K562 (cell line): ENCODE measurements around the gene COQ7. TPM values are rescaled to one million over a fixed set of nuclear protein-coding genes. Genes with fewer than 3 reads are reported as not detected.
A peak's percentile ranks its signal among the peaks of the same experiment; 100 is the strongest.

Experiments used
- PCBP2 ChIP-seq: fragments of 200-400 bp; formaldehyde crosslinking; IDR thresholded peaks from 2 replicates; pipeline ENCODE4 v1.6.1; 2018; ENCODE audit warnings: low read length, low read depth, mild to moderate bottlenecking, moderate library complexity; ENCODE audit not compliant: poor library complexity, severe bottlenecking
- ZSCAN32 ChIP-seq: fragments of 450-650 bp; formaldehyde crosslinking; IDR thresholded peaks from 2 replicates; pipeline ENCODE4 v1.4.0; 2020; ENCODE audit warnings: mild to moderate bottlenecking, moderate library complexity
- polyA plus RNA-seq, 8 experiments: library from polyadenylated mRNA; depleted of rRNA in 4 of 8; stranded (reverse) in 5 of 8; unstranded in 3 of 8; fragments of >200 nt; fragmentation: Nextera tagmentation in 2 of 8; fragmentation: Illumina TruSeq in 1 of 8; extraction: Ambion mirVana in 2 of 8; extraction: Trizol in 1 of 8; gene quantifications; 2 replicates each; pipeline versions ENCODE4 v1.2.1 to v1.2.3, GENCODE V29; 2011 to 2014; ENCODE audit warnings: inconsistent platforms in 1 of 8, missing spikeins in 1 of 8
- total RNA-seq, 7 experiments: library from RNA; depleted of rRNA in 6 of 7; stranded (reverse); fragments of >200 nt in 6 of 7; fragmentation: Illumina TruSeq in 2 of 7; extraction: Trizol in 2 of 7; gene quantifications; 2 replicates each; pipeline versions ENCODE4 v1.2.1 to v1.2.3, GENCODE V29; 2011 to 2021; ENCODE audit warnings: low replicate concordance in 1 of 7
- TF ChIP-seq, protein P1 (sequence below): fragments of 450-650 bp; IDR thresholded peaks from 2 replicates; pipeline ENCODE4 v1.6.1; 2016; ENCODE audit warnings: mild to moderate bottlenecking, moderate library complexity
- TF ChIP-seq, protein P2 (sequence below): fragments of 450-650 bp; formaldehyde crosslinking; IDR thresholded peaks from 2 replicates; pipeline ENCODE4 v1.4.0; 2020; ENCODE audit warnings: mild to moderate bottlenecking, moderate library complexity
- TF ChIP-seq, protein P3 (sequence below): fragments of 450-650 bp; formaldehyde crosslinking; IDR thresholded peaks from 2 replicates; pipeline ENCODE4 v1.4.0; 2022; ENCODE audit warnings: missing genetic modification characterization
- TF ChIP-seq, protein P4 (sequence below), 2 experiments: fragments of 450-650 bp; IDR thresholded peaks; 2 replicates each; pipeline ENCODE4 v1.6.1; 2018; ENCODE audit warnings: mild to moderate bottlenecking in 2 of 2, low read depth in 1 of 2; ENCODE audit not compliant: partially characterized antibody in 2 of 2

The COQ7 gene
- total and polyA plus RNA-seq, 9 of the 15 experiments (the other 6 are each of a cell fraction or from before 2014, with no cell fraction given): 2.3 to 26.1 (median 15.2) TPM

DNA sequence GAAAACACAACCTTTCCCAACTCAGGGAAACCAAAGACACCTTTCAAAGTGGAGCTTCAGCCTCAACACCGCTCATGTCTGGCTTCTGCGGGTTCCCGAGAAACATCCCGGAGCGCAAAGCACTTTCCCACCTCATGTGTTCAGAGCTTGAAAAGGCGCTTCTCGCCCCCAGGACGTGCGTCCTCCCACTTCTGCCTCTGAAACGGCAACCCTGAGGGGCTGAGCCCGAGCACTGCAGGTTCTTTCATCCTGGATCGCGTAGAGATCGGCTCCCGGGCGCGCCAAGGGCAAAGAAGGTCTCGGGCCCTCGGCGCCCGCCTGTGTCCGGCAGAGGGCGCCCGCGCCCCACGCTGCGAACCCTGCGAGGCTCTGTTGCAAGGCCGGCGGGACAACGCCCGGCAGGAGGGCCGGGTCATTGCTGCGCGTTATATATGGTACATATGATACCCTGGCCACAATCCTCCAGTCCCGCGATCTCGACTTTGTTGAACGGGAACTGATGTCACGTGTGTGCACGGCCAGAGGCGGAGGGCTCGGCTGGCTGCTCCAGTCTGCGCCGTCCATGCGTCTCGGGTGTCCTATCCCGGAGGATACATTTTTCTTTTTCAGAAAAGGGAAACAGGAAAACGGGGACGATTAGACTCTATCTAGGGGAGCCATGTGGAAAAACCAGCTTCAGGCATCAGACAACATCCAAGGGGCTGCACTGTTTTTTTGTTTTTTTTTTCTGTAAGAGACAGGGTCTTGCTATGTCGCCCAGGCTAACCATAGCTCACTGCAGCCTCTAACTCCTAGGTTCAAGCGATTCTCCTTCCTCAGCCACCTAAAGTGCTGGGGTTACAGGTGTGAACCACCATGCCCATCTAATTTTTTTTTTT is 19.1 kb downstream of the COQ7 start (continued):
- TF ChIP-seq, protein P1, sequence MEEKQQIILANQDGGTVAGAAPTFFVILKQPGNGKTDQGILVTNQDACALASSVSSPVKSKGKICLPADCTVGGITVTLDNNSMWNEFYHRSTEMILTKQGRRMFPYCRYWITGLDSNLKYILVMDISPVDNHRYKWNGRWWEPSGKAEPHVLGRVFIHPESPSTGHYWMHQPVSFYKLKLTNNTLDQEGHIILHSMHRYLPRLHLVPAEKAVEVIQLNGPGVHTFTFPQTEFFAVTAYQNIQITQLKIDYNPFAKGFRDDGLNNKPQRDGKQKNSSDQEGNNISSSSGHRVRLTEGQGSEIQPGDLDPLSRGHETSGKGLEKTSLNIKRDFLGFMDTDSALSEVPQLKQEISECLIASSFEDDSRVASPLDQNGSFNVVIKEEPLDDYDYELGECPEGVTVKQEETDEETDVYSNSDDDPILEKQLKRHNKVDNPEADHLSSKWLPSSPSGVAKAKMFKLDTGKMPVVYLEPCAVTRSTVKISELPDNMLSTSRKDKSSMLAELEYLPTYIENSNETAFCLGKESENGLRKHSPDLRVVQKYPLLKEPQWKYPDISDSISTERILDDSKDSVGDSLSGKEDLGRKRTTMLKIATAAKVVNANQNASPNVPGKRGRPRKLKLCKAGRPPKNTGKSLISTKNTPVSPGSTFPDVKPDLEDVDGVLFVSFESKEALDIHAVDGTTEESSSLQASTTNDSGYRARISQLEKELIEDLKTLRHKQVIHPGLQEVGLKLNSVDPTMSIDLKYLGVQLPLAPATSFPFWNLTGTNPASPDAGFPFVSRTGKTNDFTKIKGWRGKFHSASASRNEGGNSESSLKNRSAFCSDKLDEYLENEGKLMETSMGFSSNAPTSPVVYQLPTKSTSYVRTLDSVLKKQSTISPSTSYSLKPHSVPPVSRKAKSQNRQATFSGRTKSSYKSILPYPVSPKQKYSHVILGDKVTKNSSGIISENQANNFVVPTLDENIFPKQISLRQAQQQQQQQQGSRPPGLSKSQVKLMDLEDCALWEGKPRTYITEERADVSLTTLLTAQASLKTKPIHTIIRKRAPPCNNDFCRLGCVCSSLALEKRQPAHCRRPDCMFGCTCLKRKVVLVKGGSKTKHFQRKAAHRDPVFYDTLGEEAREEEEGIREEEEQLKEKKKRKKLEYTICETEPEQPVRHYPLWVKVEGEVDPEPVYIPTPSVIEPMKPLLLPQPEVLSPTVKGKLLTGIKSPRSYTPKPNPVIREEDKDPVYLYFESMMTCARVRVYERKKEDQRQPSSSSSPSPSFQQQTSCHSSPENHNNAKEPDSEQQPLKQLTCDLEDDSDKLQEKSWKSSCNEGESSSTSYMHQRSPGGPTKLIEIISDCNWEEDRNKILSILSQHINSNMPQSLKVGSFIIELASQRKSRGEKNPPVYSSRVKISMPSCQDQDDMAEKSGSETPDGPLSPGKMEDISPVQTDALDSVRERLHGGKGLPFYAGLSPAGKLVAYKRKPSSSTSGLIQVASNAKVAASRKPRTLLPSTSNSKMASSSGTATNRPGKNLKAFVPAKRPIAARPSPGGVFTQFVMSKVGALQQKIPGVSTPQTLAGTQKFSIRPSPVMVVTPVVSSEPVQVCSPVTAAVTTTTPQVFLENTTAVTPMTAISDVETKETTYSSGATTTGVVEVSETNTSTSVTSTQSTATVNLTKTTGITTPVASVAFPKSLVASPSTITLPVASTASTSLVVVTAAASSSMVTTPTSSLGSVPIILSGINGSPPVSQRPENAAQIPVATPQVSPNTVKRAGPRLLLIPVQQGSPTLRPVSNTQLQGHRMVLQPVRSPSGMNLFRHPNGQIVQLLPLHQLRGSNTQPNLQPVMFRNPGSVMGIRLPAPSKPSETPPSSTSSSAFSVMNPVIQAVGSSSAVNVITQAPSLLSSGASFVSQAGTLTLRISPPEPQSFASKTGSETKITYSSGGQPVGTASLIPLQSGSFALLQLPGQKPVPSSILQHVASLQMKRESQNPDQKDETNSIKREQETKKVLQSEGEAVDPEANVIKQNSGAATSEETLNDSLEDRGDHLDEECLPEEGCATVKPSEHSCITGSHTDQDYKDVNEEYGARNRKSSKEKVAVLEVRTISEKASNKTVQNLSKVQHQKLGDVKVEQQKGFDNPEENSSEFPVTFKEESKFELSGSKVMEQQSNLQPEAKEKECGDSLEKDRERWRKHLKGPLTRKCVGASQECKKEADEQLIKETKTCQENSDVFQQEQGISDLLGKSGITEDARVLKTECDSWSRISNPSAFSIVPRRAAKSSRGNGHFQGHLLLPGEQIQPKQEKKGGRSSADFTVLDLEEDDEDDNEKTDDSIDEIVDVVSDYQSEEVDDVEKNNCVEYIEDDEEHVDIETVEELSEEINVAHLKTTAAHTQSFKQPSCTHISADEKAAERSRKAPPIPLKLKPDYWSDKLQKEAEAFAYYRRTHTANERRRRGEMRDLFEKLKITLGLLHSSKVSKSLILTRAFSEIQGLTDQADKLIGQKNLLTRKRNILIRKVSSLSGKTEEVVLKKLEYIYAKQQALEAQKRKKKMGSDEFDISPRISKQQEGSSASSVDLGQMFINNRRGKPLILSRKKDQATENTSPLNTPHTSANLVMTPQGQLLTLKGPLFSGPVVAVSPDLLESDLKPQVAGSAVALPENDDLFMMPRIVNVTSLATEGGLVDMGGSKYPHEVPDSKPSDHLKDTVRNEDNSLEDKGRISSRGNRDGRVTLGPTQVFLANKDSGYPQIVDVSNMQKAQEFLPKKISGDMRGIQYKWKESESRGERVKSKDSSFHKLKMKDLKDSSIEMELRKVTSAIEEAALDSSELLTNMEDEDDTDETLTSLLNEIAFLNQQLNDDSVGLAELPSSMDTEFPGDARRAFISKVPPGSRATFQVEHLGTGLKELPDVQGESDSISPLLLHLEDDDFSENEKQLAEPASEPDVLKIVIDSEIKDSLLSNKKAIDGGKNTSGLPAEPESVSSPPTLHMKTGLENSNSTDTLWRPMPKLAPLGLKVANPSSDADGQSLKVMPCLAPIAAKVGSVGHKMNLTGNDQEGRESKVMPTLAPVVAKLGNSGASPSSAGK: peak; percentile 14
- TF ChIP-seq ZSCAN32 (CRISPR knock-in tag): 0 out of 2 replicates have a peak, but pooled peaks have one; percentile 26
- TF ChIP-seq, protein P2, sequence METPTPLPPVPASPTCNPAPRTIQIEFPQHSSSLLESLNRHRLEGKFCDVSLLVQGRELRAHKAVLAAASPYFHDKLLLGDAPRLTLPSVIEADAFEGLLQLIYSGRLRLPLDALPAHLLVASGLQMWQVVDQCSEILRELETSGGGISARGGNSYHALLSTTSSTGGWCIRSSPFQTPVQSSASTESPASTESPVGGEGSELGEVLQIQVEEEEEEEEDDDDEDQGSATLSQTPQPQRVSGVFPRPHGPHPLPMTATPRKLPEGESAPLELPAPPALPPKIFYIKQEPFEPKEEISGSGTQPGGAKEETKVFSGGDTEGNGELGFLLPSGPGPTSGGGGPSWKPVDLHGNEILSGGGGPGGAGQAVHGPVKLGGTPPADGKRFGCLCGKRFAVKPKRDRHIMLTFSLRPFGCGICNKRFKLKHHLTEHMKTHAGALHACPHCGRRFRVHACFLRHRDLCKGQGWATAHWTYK (CRISPR knock-in tag): 0 out of 2 replicates have a peak, but pooled peaks have one; percentile 34
- TF ChIP-seq, protein P3, sequence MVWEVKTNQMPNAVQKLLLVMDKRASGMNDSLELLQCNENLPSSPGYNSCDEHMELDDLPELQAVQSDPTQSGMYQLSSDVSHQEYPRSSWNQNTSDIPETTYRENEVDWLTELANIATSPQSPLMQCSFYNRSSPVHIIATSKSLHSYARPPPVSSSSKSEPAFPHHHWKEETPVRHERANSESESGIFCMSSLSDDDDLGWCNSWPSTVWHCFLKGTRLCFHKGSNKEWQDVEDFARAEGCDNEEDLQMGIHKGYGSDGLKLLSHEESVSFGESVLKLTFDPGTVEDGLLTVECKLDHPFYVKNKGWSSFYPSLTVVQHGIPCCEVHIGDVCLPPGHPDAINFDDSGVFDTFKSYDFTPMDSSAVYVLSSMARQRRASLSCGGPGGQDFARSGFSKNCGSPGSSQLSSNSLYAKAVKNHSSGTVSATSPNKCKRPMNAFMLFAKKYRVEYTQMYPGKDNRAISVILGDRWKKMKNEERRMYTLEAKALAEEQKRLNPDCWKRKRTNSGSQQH (CRISPR knock-in tag): 0 out of 2 replicates have a peak, but pooled peaks have one; percentile 22
- no peak for TF ChIP-seq PCBP2
- TF ChIP-seq, protein P4, sequence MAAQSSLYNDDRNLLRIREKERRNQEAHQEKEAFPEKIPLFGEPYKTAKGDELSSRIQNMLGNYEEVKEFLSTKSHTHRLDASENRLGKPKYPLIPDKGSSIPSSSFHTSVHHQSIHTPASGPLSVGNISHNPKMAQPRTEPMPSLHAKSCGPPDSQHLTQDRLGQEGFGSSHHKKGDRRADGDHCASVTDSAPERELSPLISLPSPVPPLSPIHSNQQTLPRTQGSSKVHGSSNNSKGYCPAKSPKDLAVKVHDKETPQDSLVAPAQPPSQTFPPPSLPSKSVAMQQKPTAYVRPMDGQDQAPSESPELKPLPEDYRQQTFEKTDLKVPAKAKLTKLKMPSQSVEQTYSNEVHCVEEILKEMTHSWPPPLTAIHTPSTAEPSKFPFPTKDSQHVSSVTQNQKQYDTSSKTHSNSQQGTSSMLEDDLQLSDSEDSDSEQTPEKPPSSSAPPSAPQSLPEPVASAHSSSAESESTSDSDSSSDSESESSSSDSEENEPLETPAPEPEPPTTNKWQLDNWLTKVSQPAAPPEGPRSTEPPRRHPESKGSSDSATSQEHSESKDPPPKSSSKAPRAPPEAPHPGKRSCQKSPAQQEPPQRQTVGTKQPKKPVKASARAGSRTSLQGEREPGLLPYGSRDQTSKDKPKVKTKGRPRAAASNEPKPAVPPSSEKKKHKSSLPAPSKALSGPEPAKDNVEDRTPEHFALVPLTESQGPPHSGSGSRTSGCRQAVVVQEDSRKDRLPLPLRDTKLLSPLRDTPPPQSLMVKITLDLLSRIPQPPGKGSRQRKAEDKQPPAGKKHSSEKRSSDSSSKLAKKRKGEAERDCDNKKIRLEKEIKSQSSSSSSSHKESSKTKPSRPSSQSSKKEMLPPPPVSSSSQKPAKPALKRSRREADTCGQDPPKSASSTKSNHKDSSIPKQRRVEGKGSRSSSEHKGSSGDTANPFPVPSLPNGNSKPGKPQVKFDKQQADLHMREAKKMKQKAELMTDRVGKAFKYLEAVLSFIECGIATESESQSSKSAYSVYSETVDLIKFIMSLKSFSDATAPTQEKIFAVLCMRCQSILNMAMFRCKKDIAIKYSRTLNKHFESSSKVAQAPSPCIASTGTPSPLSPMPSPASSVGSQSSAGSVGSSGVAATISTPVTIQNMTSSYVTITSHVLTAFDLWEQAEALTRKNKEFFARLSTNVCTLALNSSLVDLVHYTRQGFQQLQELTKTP (IDR thresholded peaks at IDR 0.05; ENCODE audit: low read depth in 1 of 2, partially characterized antibody in 2 of 2): no peak
